DND-41 (cell line): ENCODE data around the gene TMEM63B.

ENCODE experiments used
- EZH2 ChIP-seq: IDR thresholded peaks from 3 replicates; pipeline ENCODE4 v1.6.1; 2012; ENCODE audit warnings: borderline replicate concordance, low read depth, mild to moderate bottlenecking, moderate library complexity, low read length, inconsistent platforms; ENCODE audit not compliant: severe bottlenecking
- TF ChIP-seq, protein P1 (sequence below): IDR thresholded peaks from 2 replicates; pipeline ENCODE4 v1.5.1; 2012; ENCODE audit warnings: borderline replicate concordance, low read length, moderate library complexity, mild to moderate bottlenecking; ENCODE audit not compliant: poor library complexity, severe bottlenecking; ENCODE audit errors: extremely low read depth

DNA sequence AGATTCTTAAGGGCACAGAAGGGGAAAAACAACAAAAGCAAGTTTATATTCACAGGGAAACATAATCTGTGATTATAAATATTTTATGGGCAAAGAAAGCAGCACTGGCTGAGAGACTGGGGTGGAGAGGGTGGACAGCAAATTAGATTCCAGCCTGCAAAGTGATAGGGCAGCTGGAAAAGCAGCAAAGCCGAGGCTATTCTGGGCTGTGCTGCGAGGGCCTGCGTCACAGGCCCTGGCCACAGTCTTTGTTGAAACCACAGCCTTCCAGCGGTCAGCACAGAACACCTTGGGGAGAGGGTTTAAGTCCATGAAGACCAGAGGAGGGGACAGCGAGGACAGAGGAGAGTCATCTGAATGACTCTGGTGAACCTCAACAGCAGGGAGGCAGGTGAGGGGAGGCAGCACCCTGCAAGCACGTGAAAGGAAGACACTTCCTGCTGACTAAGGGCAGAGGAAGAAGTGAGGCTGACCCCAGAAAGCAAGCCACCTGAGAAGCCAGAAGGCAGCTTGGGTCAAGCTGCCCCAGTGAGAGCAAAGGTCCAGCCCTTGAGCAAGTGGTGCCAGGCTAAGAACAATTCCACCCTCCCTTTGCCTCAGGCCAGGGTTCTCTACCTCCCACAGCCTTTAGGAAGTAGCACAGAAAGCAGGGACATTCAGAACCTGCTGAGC lies 17.2 kb upstream of the TMEM63B start:
- TF ChIP-seq, protein P1, sequence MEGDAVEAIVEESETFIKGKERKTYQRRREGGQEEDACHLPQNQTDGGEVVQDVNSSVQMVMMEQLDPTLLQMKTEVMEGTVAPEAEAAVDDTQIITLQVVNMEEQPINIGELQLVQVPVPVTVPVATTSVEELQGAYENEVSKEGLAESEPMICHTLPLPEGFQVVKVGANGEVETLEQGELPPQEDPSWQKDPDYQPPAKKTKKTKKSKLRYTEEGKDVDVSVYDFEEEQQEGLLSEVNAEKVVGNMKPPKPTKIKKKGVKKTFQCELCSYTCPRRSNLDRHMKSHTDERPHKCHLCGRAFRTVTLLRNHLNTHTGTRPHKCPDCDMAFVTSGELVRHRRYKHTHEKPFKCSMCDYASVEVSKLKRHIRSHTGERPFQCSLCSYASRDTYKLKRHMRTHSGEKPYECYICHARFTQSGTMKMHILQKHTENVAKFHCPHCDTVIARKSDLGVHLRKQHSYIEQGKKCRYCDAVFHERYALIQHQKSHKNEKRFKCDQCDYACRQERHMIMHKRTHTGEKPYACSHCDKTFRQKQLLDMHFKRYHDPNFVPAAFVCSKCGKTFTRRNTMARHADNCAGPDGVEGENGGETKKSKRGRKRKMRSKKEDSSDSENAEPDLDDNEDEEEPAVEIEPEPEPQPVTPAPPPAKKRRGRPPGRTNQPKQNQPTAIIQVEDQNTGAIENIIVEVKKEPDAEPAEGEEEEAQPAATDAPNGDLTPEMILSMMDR = no peak
- no peak for TF ChIP-seq EZH2
